Measurements from ENCODE around the gene ATIC. TPM values are rescaled to one million over a fixed set of nuclear protein-coding genes. Genes with fewer than 3 reads are reported as not detected.

ATIC gene
- polyA plus RNA-seq, 3 donors: 20.8 to 32.3 (median 21.6) TPM

DNA sequence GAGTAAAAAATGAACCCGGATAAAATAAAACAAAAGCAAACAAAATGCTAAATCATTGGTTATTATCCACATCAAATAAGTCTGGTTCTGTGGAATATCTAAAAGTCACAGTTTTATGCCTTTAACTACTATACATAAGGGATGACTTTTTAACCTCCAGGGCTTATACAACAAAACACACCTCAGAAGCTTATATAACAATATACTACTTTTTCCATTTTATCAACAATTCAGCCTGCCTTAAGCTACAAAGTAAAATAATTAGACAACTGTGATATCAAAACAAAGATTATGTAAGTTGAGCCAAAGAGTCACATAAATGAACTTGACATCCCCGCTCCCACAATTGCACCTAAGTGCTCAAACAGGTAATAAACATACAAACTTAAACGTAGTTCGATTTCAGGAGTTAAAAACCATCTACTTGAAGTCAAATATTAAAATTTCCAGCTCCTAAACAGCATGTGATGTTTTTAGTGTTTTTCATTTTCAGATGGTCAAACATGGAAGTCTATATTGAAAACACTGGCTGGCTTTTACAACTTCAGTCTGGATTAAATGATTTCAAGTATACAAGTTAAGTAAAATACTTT is 54.7 kb downstream of the ATIC start:
- Mint-ChIP-seq H3K9me3 (peaks cover 0 to 5% (median under 1%) of the 10 kb centered on the region in 7 donors), H3K4me3 (no peak overlapping the region), H3K27me3 (ENCODE audit: low read depth in 3 of 3) (peaks cover 0 to 3% (median 2%) of the 10 kb centered on the region in 3 donors), H3K27ac (no peak overlapping the region), H3K4me1 (no peaks in the 10 kb centered on the region), H3K36me3 (peaks cover 0 to 16% of the 10 kb centered on the region in 2 donors)
- Histone ChIP-seq H3K27ac (ENCODE audit: low read depth in 1 of 2, low read length in 2 of 2) (no peak overlapping the region), H3K4me1 (ENCODE audit: control insufficient read depth in 1 of 2, insufficient read depth in 2 of 2, low read length in 2 of 2) (no peaks in the 10 kb centered on the region), H3K9ac (ENCODE audit: insufficient read depth, low read length, poor library complexity, severe bottlenecking) (no peak overlapping the region), H3K79me2 (ENCODE audit: insufficient read depth, low read length) (no peaks in the 10 kb centered on the region), H3K4me3 (replicated peaks in 1 of 3; ENCODE audit: low read depth in 2 of 3, low read length in 3 of 3) (no peak overlapping the region), H3K9me3 (replicated peaks in 1 of 2; ENCODE audit: control insufficient read depth in 1 of 2, insufficient read depth in 1 of 2, low read length in 2 of 2) (no peaks in the 10 kb centered on the region), H3K4me2 (replicated peaks; ENCODE audit: extremely low read depth, low read length, poor library complexity, severe bottlenecking) (no peak overlapping the region), H4K20me1 (ENCODE audit: insufficient read depth, low read length) (no peaks in the 10 kb centered on the region), H2AFZ (ENCODE audit: insufficient read depth, low read depth, low read length, poor library complexity, severe bottlenecking) (no peak overlapping the region), H3K27me3 (ENCODE audit: control insufficient read depth in 2 of 2, insufficient read depth in 2 of 2, low read length in 2 of 2) (no peaks in the 10 kb centered on the region), H3K36me3 (replicated peaks in 1 of 2; ENCODE audit: control insufficient read depth in 1 of 2, insufficient read depth in 2 of 2, low read length in 2 of 2) (no peaks in the 10 kb centered on the region)
- DNase-seq: no peak
- intact Hi-C loops (cut with micrococcal nuclease): no loop called here
- no CpG with 5 or more reads among the region's 4 CpGs for WGBS (ENCODE audit: insufficient coverage)
- TF ChIP-seq, protein P1, sequence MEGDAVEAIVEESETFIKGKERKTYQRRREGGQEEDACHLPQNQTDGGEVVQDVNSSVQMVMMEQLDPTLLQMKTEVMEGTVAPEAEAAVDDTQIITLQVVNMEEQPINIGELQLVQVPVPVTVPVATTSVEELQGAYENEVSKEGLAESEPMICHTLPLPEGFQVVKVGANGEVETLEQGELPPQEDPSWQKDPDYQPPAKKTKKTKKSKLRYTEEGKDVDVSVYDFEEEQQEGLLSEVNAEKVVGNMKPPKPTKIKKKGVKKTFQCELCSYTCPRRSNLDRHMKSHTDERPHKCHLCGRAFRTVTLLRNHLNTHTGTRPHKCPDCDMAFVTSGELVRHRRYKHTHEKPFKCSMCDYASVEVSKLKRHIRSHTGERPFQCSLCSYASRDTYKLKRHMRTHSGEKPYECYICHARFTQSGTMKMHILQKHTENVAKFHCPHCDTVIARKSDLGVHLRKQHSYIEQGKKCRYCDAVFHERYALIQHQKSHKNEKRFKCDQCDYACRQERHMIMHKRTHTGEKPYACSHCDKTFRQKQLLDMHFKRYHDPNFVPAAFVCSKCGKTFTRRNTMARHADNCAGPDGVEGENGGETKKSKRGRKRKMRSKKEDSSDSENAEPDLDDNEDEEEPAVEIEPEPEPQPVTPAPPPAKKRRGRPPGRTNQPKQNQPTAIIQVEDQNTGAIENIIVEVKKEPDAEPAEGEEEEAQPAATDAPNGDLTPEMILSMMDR (IDR thresholded peaks at IDR 0.05): no peak

DNA sequence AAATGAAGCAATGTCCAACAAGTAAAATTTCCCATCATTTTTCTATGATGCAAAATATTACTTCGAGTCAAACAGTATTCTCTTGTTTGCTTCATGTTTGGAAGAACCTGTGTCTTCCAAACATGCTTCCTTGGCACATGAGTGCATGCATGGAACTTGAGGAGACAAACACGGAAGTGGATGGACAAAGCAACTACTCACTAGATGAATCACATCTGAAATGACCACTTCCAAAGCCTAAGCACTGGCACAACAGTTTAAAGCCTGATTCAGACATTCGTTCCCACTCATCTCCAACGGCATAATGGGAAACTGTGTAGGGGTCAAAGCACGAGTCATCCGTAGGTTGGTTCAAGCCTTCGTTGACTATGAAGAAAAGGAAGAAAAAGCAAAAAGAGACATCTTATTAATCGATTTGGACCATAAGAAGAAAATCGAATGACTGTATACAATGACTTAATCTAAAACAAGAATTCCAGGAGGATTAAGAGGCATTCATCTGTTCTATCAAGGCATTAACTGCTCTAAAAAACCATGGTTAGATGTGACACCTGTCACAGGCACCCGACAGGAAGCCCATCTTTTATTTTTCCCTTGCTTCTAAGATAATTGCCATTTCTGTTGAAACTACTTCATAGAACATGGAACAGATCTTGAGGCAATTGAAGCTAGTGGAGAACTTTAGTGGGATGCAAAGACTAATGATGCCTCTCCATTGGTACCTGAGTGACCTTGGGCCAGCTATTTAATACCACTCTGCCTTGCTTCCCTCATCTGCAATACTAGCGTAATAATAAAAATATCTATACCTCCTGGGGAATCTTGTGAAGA is 56.0 kb downstream of the ATIC start:
- no peaks in the 10 kb centered on the region for H3K4me1 Mint-ChIP-seq
- Histone ChIP-seq H3K9ac (ENCODE audit: insufficient read depth, low read length, poor library complexity, severe bottlenecking) (no peak overlapping the region), H2AFZ (ENCODE audit: insufficient read depth, low read depth, low read length, poor library complexity, severe bottlenecking) (no peak overlapping the region), H3K4me1 (ENCODE audit: control insufficient read depth in 1 of 2, insufficient read depth in 2 of 2, low read length in 2 of 2) (no peaks in the 10 kb centered on the region), H3K36me3 (replicated peaks in 1 of 2; ENCODE audit: control insufficient read depth in 1 of 2, insufficient read depth in 2 of 2, low read length in 2 of 2) (no peaks in the 10 kb centered on the region), H3K79me2 (ENCODE audit: insufficient read depth, low read length) (no peaks in the 10 kb centered on the region), H3K27ac (ENCODE audit: low read depth in 1 of 2, low read length in 2 of 2) (no peak overlapping the region), H3K27me3 (ENCODE audit: control insufficient read depth in 2 of 2, insufficient read depth in 2 of 2, low read length in 2 of 2) (no peaks in the 10 kb centered on the region), H3K9me3 (replicated peaks in 1 of 2; ENCODE audit: control insufficient read depth in 1 of 2, insufficient read depth in 1 of 2, low read length in 2 of 2) (no peaks in the 10 kb centered on the region), H3K4me2 (replicated peaks; ENCODE audit: extremely low read depth, low read length, poor library complexity, severe bottlenecking) (no peak overlapping the region), H4K20me1 (ENCODE audit: insufficient read depth, low read length) (no peaks in the 10 kb centered on the region), H3K4me3 (replicated peaks in 1 of 3; ENCODE audit: low read depth in 2 of 3, low read length in 3 of 3) (no peak overlapping the region)
- intact Hi-C loops (cut with micrococcal nuclease): no loop called here
- peaks cover 0 to 11% of the 10 kb centered on the region in 2 donors for H3K36me3 Mint-ChIP-seq
- WGBS (ENCODE audit: insufficient coverage): 94% methylated on average over 2 of the region's 11 CpGs
- H3K4me3 Mint-ChIP-seq: no peak overlapping the region
- peaks cover 0 to 5% (median 2%) of the 10 kb centered on the region in 7 donors for H3K9me3 Mint-ChIP-seq
- DNase-seq: no peak
- peaks cover 0 to 3% (median 2%) of the 10 kb centered on the region in 3 donors for H3K27me3 Mint-ChIP-seq (ENCODE audit: low read depth in 3 of 3)
- H3K27ac Mint-ChIP-seq: no peak overlapping the region
- TF ChIP-seq, protein P1 (IDR thresholded peaks at IDR 0.05): no peak
